H1 (cell line): ENCODE data around the gene GSDMA. TPM values are rescaled to one million over a fixed set of nuclear protein-coding genes. Genes with fewer than 3 reads are reported as not detected.

Experiments
- CHD7 ChIP-seq: fragments of 300-600 bp; sonication (generic); IDR thresholded peaks from 2 replicates; pipeline ENCODE4 v1.7.1; 2012; ENCODE audit warnings: low read length, moderate library complexity, mild to moderate bottlenecking, inconsistent platforms; ENCODE audit not compliant: insufficient replicate concordance
- POLR2A ChIP-seq, 2 experiments: IDR thresholded peaks; 1 replicate in 1 of 2; 2 replicates in 1 of 2; pipeline ENCODE4 v1.6.1; 2011; ENCODE audit warnings: low read depth in 2 of 2, low read length in 2 of 2, mild to moderate bottlenecking in 2 of 2; ENCODE audit errors: control extremely low read depth in 1 of 2
- polyA plus RNA-seq, 7 experiments: library from polyadenylated mRNA; depleted of rRNA in 3 of 7; stranded (reverse) in 5 of 7; unstranded in 2 of 7; fragments of >200 nt in 5 of 7; fragments of 200-250 nt in 2 of 7; gene quantifications; 1 replicate in 5 of 7; 2 replicates in 1 of 7; 4 replicates in 1 of 7; pipeline versions ENCODE4 v1.2.1 to v1.2.3, GENCODE V29; 2011 to 2013; ENCODE audit warnings: missing spikeins in 2 of 7, mixed read lengths in 2 of 7
- total RNA-seq: library from RNA; stranded (reverse); fragmentation: NEBNext Ultra II Directional; extraction: Animal tissue kit (Norgen Biotek cat#: 25700); gene quantifications from 2 replicates; pipeline ENCODE4 v1.2.1, GENCODE V29; 2021

GSDMA gene
- total and polyA plus RNA-seq, 2 of the 8 experiments (the other 6 are each of a cell fraction or from before 2014, with no cell fraction given): 0.03 TPM; not detected in 1

GRCh38 chr17:39949028-39949427, 13.8 kb upstream of the GSDMA start (continued):
- no peak for TF ChIP-seq CHD7
- no peak for TF ChIP-seq POLR2A (IDR thresholded peaks at IDR 0.05; ENCODE audit: control extremely low read depth in 1 of 2, low read depth in 2 of 2, low read length in 2 of 2)
